CD8-positive, alpha-beta memory T cell (primary cell): Measurements from ENCODE around the gene MGLL. TPM values are rescaled to one million over a fixed set of nuclear protein-coding genes. Genes with fewer than 3 reads are reported as not detected.
A peak's percentile ranks its signal among the peaks of the same experiment; 100 is the strongest.

Source experiments
- CTCF ChIA-PET: fragments of 350-600 bp; sonication (Branson Sonifier 250); formaldehyde crosslinking; loops from one replicate; lab custom pipeline; 2021; ENCODE audit warnings: antibody characterized with exemption; lab: Charles Lee
- POLR2A ChIA-PET: fragments of 350-600 bp; sonication (Branson Sonifier 250); formaldehyde crosslinking; loops from one replicate; lab custom pipeline; 2021; ENCODE audit warnings: antibody characterized with exemption; lab: Charles Lee
- DNase-seq, 5 donors: peaks; one replicate each; pipeline versions ENCODE4 v3.0.0 to v3.0.0-alpha.2; 2020 to 2022; ENCODE audit warnings: mixed read lengths in 1 of 5
- H3K27ac ChIP-seq: one replicate; pipeline ENCODE4 v1.7.0; 2013; ENCODE audit warnings: low read depth, mild to moderate bottlenecking, low read length, moderate library complexity
- H3K27me3 ChIP-seq: 2 replicates; pipeline ENCODE4 v1.7.0; 2013; ENCODE audit warnings: low read length, mild to moderate bottlenecking; ENCODE audit not compliant: insufficient read depth, poor library complexity, severe bottlenecking
- H3K36me3 ChIP-seq: 2 replicates; pipeline ENCODE4 v1.7.0; 2013; ENCODE audit warnings: mild to moderate bottlenecking, low read length, moderate library complexity; ENCODE audit not compliant: insufficient read depth
- H3K4me1 ChIP-seq: 2 replicates; pipeline ENCODE4 v1.7.0; 2013; ENCODE audit warnings: mild to moderate bottlenecking, low read length, moderate library complexity; ENCODE audit not compliant: insufficient read depth
- H3K4me3 ChIP-seq: 2 replicates; pipeline ENCODE4 v1.7.0; 2013; ENCODE audit warnings: mild to moderate bottlenecking, low read length
- H3K9me3 ChIP-seq: 2 replicates; pipeline ENCODE4 v1.7.0; 2013; ENCODE audit warnings: mild to moderate bottlenecking, low read length
- H3K27ac Mint-ChIP-seq, 8 donors: one replicate each; pipeline ENCODE4 v1.8.0; 2020 to 2021; ENCODE audit warnings: mixed read lengths in 8 of 8, mild to moderate bottlenecking in 6 of 8, inconsistent platforms in 3 of 8, moderate library complexity in 3 of 8
- H3K27me3 Mint-ChIP-seq, 2 donors: one replicate each; pipeline ENCODE4 v1.8.0; 2020 to 2021; ENCODE audit warnings: mixed read lengths in 2 of 2, mild to moderate bottlenecking in 1 of 2, moderate library complexity in 1 of 2
- H3K36me3 Mint-ChIP-seq, 3 donors: one replicate each; pipeline ENCODE4 v1.8.0; 2020 to 2021; ENCODE audit warnings: mixed read lengths in 3 of 3, inconsistent platforms in 1 of 3, mild to moderate bottlenecking in 1 of 3
- H3K4me1 Mint-ChIP-seq, 3 donors: one replicate each; pipeline ENCODE4 v1.8.0; 2020 to 2021; ENCODE audit warnings: mixed read lengths in 3 of 3, inconsistent platforms in 1 of 3, mild to moderate bottlenecking in 1 of 3
- H3K4me3 Mint-ChIP-seq, 7 donors: one replicate each; pipeline ENCODE4 v1.8.0; 2020 to 2021; ENCODE audit warnings: mixed read lengths in 7 of 7, mild to moderate bottlenecking in 6 of 7, moderate library complexity in 4 of 7, inconsistent platforms in 2 of 7
- H3K9me3 Mint-ChIP-seq, 5 donors: one replicate each; pipeline ENCODE4 v1.8.0; 2020 to 2022; ENCODE audit warnings: mixed read lengths in 5 of 5, mild to moderate bottlenecking in 3 of 5, moderate library complexity in 2 of 5, inconsistent platforms in 1 of 5
- polyA plus RNA-seq: library from polyadenylated mRNA; unstranded; fragments of 300-500 nt; fragmentation: Illumina TruSeq; gene quantifications from one replicate; pipeline ENCODE4 v1.2.3, GENCODE V29; 2021
- total RNA-seq, 2 experiments: library from RNA; stranded (reverse); gene quantifications; one replicate each; pipeline ENCODE4 v1.2.3, GENCODE V29; 2021

MGLL gene
- total and polyA plus RNA-seq, 3 experiments from 2014 or later = 3.0 to 5.9 (median 5.3) TPM

DNA sequence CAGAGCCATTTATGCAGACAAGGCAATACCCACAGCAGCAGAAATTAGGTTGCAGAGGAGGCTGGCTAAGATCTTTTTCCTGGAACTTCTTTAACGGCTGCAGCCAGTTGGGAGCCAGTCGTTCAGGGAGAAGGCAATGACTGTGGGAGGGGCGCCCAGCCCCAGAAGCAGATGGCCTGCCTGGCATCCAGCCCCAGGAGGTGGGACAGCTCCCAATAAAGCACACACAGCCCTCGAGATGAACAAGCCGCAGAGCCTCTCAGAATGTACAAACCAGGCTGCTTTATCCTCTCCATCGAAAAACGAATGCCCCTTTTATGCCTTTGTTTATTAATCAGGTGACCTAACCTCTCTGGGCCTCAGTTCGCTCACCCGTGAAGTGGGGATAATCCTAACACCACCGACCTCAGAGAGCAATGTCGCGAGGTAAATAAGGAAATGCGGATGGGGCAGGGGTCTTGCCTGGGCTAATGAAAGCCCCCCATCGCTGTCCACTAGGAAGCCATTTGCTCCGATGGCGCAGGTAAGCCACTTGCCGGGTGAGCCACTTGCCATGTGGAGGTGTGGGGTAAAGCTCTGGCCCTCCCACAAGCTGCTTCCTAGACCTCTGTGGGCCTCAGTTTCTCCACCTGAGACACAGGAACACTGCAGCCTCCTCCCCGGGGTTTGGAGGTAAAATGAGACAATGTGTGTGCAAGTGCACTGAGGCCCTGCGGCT, 35.8 kb downstream of the MGLL start:
- Mint-ChIP-seq H3K27ac (no peak overlapping the region), H3K4me1 (peaks cover 0 to 6% (median 4%) of the 10 kb centered on the region in 3 donors), H3K27me3 (peaks cover 6 to 8% of the 10 kb centered on the region in 2 donors), H3K36me3 (no peaks in the 10 kb centered on the region), H3K9me3 (no peaks in the 10 kb centered on the region), H3K4me3 (no peak overlapping the region)
- no peak for DNase-seq
- Histone ChIP-seq H3K9me3 (no peaks in the 10 kb centered on the region), H3K4me1 (no peaks in the 10 kb centered on the region), H3K4me3 (no peak overlapping the region), H3K36me3 (no peaks in the 10 kb centered on the region), H3K27me3 (no peaks in the 10 kb centered on the region), H3K27ac (no peak overlapping the region)
- CTCF ChIA-PET = no interaction called here
- POLR2A ChIA-PET = no interaction called here

DNA sequence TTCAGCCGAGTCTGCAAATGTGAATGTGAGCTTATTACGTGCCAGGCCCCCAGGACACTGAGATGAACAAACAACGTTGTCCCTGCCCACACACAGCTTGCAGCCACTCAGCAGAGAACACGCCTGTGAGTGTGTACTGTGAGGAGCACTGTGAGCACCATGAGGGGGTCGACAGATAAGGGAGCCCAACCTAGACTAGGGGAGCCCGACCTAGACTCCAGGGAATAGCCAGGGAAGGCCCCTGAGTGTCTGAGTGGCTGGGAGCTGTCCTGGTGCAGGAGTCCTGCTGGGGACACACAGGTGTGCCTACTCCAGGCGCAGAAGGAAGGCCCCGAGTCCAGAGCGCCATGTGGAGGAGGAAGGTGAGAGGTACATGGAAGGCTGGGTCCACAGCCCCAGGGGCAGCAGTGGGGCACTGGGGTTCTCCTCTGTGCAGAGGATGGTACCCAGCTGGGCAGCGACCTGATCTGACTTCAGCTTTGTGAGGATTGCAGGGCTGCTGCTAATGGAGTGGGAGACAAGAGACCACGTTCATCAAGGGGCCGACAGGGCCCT, 36.5 kb downstream of the MGLL start:
- Histone ChIP-seq H3K4me1 (no peaks in the 10 kb centered on the region), H3K27me3 (no peaks in the 10 kb centered on the region), H3K4me3 (no peak overlapping the region), H3K27ac (no peak overlapping the region), H3K9me3 (no peaks in the 10 kb centered on the region), H3K36me3 (no peaks in the 10 kb centered on the region)
- CTCF ChIA-PET = interaction anchor here (0.5 kb wide), 1 partner anchor 22 kb away, joined by 3 read pairs; no protein-coding TSS in a partner anchor
- POLR2A ChIA-PET = no interaction called here
- Mint-ChIP-seq H3K9me3 (no peaks in the 10 kb centered on the region), H3K4me3 (no peak overlapping the region), H3K36me3 (no peaks in the 10 kb centered on the region), H3K4me1 (no peaks in the 10 kb centered on the region), H3K27ac (no peak overlapping the region), H3K27me3 (peaks cover under 1 to 8% of the 10 kb centered on the region in 2 donors)
- DNase-seq = no peak

DNA sequence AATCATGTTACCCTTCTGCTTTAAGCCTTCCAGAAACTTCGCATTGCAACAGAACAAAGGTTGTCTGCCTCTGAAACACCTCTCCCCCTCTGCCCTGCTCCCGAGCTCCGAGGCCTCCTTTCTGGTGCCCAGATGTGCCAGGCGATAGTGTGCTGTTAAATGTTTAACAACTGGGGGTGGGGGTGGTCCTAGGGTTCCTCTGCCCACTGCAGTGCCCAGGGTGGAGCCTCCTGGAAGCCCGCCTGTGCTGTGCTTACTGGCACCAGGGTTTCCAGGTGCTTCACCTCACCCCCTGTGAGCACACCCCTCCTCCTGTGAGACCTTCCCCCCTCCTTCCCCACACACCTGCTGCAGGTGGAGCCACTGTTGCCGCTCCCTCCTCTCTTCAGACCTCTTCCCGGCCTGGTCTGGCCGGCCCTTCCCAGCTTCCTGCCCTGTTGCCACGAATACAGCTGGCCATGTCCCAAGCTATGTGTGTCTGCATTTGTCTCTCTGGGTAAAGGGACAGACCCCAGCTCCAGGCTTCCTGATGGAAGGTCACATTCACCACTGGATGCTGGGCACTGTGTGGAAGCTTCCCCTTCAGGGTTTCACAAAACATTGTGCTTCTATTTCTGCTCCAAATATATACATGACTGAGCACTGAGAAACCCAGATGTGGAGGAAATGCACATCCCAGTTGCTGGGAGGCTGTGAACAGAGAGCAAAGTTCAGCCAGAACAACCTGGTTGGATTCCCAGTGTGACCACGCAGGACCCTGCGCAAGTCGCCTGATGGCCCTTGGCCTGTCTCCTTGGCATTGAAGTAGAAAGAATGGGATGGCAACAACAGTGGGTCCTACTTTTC, 37.2 kb downstream of the MGLL start:
- no peaks in the 10 kb centered on the region for H3K9me3 Mint-ChIP-seq
- DNase-seq = no peak
- Histone ChIP-seq H3K9me3 (no peaks in the 10 kb centered on the region), H3K36me3 (no peaks in the 10 kb centered on the region), H3K27me3 (no peaks in the 10 kb centered on the region), H3K4me3 (no peak overlapping the region), H3K4me1 (no peaks in the 10 kb centered on the region), H3K27ac (no peak overlapping the region)
- peaks cover 0 to 8% of the 10 kb centered on the region in 2 donors for H3K27me3 Mint-ChIP-seq
- no peak overlapping the region for H3K4me3 Mint-ChIP-seq
- ChIA-PET POLR2A (no interaction called here), CTCF (interaction anchor here (0.5 kb wide), 1 partner anchor 23 kb away, joined by 3 read pairs; no protein-coding TSS in a partner anchor)
- no peaks in the 10 kb centered on the region for H3K4me1 Mint-ChIP-seq
- no peak overlapping the region for H3K27ac Mint-ChIP-seq
- no peaks in the 10 kb centered on the region for H3K36me3 Mint-ChIP-seq

DNA sequence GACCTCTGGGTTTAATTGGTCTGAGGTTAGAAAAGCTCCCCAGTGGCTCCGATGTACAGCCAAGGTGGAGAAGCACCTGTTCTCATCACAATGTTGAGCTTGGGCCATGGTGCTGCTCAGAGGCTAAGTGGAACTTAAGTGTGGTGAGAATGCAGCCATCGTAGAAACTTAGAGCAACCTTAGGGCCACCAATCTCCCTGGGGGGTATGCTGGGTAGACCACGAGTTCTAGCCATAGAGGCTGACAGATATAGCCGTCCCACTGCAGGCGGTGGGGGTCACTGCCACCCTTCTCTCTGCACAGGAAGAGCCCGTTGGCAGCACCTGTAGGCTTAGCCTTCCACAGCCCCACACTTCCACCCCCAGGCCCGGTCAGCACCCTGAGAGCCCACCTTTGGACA, 38.0 kb downstream of the MGLL start:
- H3K4me3 ChIP-seq = no peak overlapping the region
- H3K27me3 Mint-ChIP-seq = peaks cover 0 to 12% of the 10 kb centered on the region in 2 donors
- no peaks in the 10 kb centered on the region for H3K4me1 Mint-ChIP-seq
- no peak for DNase-seq
- H3K4me1 ChIP-seq = no peaks in the 10 kb centered on the region
- H3K4me3 Mint-ChIP-seq = no peak overlapping the region
- no peaks in the 10 kb centered on the region for H3K27me3 ChIP-seq
- H3K27ac Mint-ChIP-seq = no peak overlapping the region
- no peaks in the 10 kb centered on the region for H3K36me3 ChIP-seq
- H3K36me3 Mint-ChIP-seq = no peaks in the 10 kb centered on the region
- H3K27ac ChIP-seq = no peak overlapping the region
- CTCF ChIA-PET = no interaction called here
- H3K9me3 Mint-ChIP-seq = no peaks in the 10 kb centered on the region
- POLR2A ChIA-PET = no interaction called here
- H3K9me3 ChIP-seq = no peaks in the 10 kb centered on the region

DNA sequence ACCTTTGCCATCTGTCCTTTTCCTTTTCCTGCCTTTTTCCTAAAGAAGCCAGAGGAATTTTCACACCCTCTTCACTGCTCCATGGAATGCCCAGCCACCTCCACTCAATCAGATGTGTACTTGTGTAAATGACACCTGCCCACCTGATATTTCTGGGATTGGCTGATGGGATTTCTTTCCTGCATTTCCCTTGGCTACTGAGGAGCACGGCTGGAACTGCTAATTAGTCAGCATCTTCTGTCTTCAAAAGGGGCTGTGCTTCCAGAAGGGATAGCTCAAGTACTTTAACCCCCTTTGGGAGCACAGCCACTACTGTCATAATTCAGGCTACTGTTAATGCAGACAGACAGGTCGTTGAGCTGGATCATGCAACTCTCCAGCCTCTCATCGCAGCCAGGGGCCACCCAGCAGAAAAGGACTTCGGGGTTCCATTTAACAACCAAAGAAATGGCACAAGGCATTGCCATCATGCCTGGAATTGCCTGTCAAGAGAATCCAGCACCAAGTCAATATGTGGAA, 38.6 kb downstream of the MGLL start:
- DNase-seq = no peak
- Histone ChIP-seq H3K4me3 (no peak overlapping the region), H3K4me1 (no peaks in the 10 kb centered on the region), H3K9me3 (no peaks in the 10 kb centered on the region), H3K36me3 (no peaks in the 10 kb centered on the region), H3K27ac (no peak overlapping the region), H3K27me3 (no peaks in the 10 kb centered on the region)
- H3K27ac Mint-ChIP-seq = no peak overlapping the region
- POLR2A ChIA-PET = no interaction called here
- H3K9me3 Mint-ChIP-seq = no peaks in the 10 kb centered on the region
- H3K27me3 Mint-ChIP-seq = peaks cover 0 to 11% of the 10 kb centered on the region in 2 donors
- H3K4me1 Mint-ChIP-seq = no peaks in the 10 kb centered on the region
- H3K36me3 Mint-ChIP-seq = no peaks in the 10 kb centered on the region
- H3K4me3 Mint-ChIP-seq = no peak overlapping the region
- CTCF ChIA-PET = no interaction called here

GRCh38 chr3:127783166-127783565, 39.1 kb downstream of the MGLL start:
- Mint-ChIP-seq H3K36me3 (no peaks in the 10 kb centered on the region), H3K4me1 (no peaks in the 10 kb centered on the region)

DNA sequence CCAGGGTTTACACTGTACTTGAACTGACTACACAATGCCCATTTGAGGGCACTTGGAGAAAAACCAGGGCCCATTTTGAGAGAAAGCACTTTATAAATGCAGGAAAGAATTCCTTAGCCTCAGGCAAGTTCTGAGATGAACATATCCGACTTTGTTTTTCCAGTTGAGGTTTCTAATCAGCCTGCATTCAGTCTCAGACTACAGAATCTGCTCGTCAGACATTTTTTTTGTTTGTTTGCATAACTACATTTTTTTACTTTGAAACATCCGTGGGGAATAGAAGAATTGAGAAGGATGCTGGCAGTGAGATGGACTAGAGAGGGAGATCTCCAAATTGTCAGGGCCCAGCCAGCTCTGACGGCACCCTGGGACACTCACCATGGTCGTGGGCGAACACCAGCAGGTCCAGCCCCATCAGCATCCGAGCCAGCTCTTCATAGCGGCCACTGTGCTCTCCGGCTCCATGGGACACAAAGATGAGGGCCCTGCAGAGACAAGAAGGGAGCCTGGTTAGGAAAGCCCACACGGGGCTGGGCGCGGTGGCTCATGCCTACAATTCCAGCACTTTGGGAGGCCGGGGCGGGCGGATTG, 40.8 kb downstream of the MGLL start:
- Histone ChIP-seq H3K4me1 (no peaks in the 10 kb centered on the region), H3K36me3 (no peaks in the 10 kb centered on the region), H3K4me3 (no peak overlapping the region), H3K9me3 (no peaks in the 10 kb centered on the region), H3K27ac (no peak overlapping the region), H3K27me3 (no peaks in the 10 kb centered on the region)
- Mint-ChIP-seq H3K4me1 (no peaks in the 10 kb centered on the region), H3K4me3 (no peak overlapping the region), H3K9me3 (no peaks in the 10 kb centered on the region), H3K27ac (peak overlapping the region in 1 of 8 donors; percentile 79), H3K36me3 (no peaks in the 10 kb centered on the region), H3K27me3 (peaks cover 0 to 8% of the 10 kb centered on the region in 2 donors)
- POLR2A ChIA-PET = no interaction called here
- peak in 1 of 5 donors; percentile 3 for DNase-seq
- CTCF ChIA-PET = interaction anchor here (1.4 kb wide), 1 partner anchor 9 kb away, joined by 3 read pairs; no protein-coding TSS in a partner anchor

More at GRCh38 chr3:127783166-127783565, 39.1 kb downstream of the MGLL start:
- no peak overlapping the region for H3K27ac Mint-ChIP-seq
- H3K4me3 Mint-ChIP-seq = no peak overlapping the region
- no peak for DNase-seq
- H3K27ac ChIP-seq = no peak overlapping the region
- H3K9me3 ChIP-seq = no peaks in the 10 kb centered on the region
- H3K27me3 Mint-ChIP-seq = peaks cover 0 to 8% of the 10 kb centered on the region in 2 donors
- ChIA-PET CTCF (no interaction called here), POLR2A (no interaction called here)
- no peaks in the 10 kb centered on the region for H3K9me3 Mint-ChIP-seq
- H3K4me1 ChIP-seq = no peaks in the 10 kb centered on the region
- no peaks in the 10 kb centered on the region for H3K27me3 ChIP-seq
- no peak overlapping the region for H3K4me3 ChIP-seq
- no peaks in the 10 kb centered on the region for H3K36me3 ChIP-seq
